ENCODE measurements around the gene MISP3. TPM values are rescaled to one million over a fixed set of nuclear protein-coding genes. Genes with fewer than 3 reads are reported as not detected.

Gene MISP3
- total RNA-seq, 2 donors from 2014 or later = 12.4 to 17.2 TPM

GRCh38 chr19:14112051-14112808, 39.6 kb downstream of the MISP3 start:
- Histone ChIP-seq H3K36me3 (no peaks in the 10 kb centered on the region), H3K27me3 (replicated peaks; ENCODE audit: insufficient read depth) (no peaks in the 10 kb centered on the region), H3K9me3 (no peaks in the 10 kb centered on the region), H3K27ac (peak overlapping the region; percentile 60 to 68), H3K4me3 (no peak overlapping the region), H3K4me1 (replicated peaks) (peaks cover 8% of the 10 kb centered on the region)
- WGBS = 60% methylated on average over 12 of the region's 12 CpGs
- no peak for DNase-seq (ENCODE audit: low spot score)
- intact Hi-C loops (cut with DNase I) = no loop called here
- TF ChIP-seq CTCF (IDR thresholded peaks at IDR 0.05) = no peak
- TF ChIP-seq POLR2AphosphoS5 (IDR thresholded peaks at IDR 0.05) = no peak
- no peak for TF ChIP-seq POLR2A (IDR thresholded peaks at IDR 0.05)

GRCh38 chr19:14112809-14113385, 40.3 kb downstream of the MISP3 start:
- peaks cover 8% of the 10 kb centered on the region for H3K4me1 ChIP-seq (replicated peaks)
- H3K27ac ChIP-seq = peak overlapping the region; percentile 60 to 68
- intact Hi-C loops (cut with DNase I) = no loop called here
- no peaks in the 10 kb centered on the region for H3K36me3 ChIP-seq
- DNase-seq (ENCODE audit: low spot score) = no peak
- H3K4me3 ChIP-seq = no peak overlapping the region
- TF ChIP-seq POLR2A (IDR thresholded peaks at IDR 0.05) (no peak), CTCF (IDR thresholded peaks at IDR 0.05) (no peak), POLR2AphosphoS5 (IDR thresholded peaks at IDR 0.05) (no peak)
- no peaks in the 10 kb centered on the region for H3K27me3 ChIP-seq (replicated peaks; ENCODE audit: insufficient read depth)
- H3K9me3 ChIP-seq = no peaks in the 10 kb centered on the region
- 41% methylated on average over 12 of the region's 12 CpGs for WGBS

GRCh38 chr19:14113762-14114414, 41.3 kb downstream of the MISP3 start:
- intact Hi-C loops (cut with DNase I) = no loop called here

GRCh38 chr19:14114439-14114838, 41.9 kb downstream of the MISP3 start:
- 94% methylated on average over 7 of the region's 7 CpGs for WGBS
- no peak for TF ChIP-seq CTCF (IDR thresholded peaks at IDR 0.05)
- no peak for DNase-seq (ENCODE audit: low spot score)
- H3K27ac ChIP-seq = peak overlapping the region in 1 of 2 donors; percentile 60
- no peaks in the 10 kb centered on the region for H3K27me3 ChIP-seq (replicated peaks; ENCODE audit: insufficient read depth)
- H3K9me3 ChIP-seq = no peaks in the 10 kb centered on the region
- intact Hi-C loops (cut with DNase I) = no loop called here
- H3K4me3 ChIP-seq = no peak overlapping the region
- H3K36me3 ChIP-seq = no peaks in the 10 kb centered on the region
- H3K4me1 ChIP-seq (replicated peaks) = peaks cover 8% of the 10 kb centered on the region

More at GRCh38 chr19:14113762-14114414, 41.3 kb downstream of the MISP3 start:
- TF ChIP-seq CTCF (IDR thresholded peaks at IDR 0.05) (no peak), POLR2AphosphoS5 (IDR thresholded peaks at IDR 0.05) (no peak)
- Histone ChIP-seq H3K36me3 (no peaks in the 10 kb centered on the region), H3K27ac (peak overlapping the region; percentile 60 to 68), H3K4me3 (no peak overlapping the region), H3K9me3 (no peaks in the 10 kb centered on the region), H3K27me3 (replicated peaks; ENCODE audit: insufficient read depth) (no peaks in the 10 kb centered on the region), H3K4me1 (replicated peaks) (peaks cover 8% of the 10 kb centered on the region)
- DNase-seq (ENCODE audit: low spot score) = no peak
- WGBS = 88% methylated on average over 18 of the region's 18 CpGs
